ENCODE data around the gene BAIAP2. TPM values are rescaled to one million over a fixed set of nuclear protein-coding genes. Genes with fewer than 3 reads are reported as not detected.

The BAIAP2 gene
- polyA plus RNA-seq, 1 donor from 2014 or later = 17.5 TPM

GRCh38 chr17:80999536-81000333, 35.2 kb upstream of the BAIAP2 start:
- no peaks in the 10 kb centered on the region for H3K36me3 ChIP-seq (ENCODE audit: insufficient read depth, low read length)

DNA sequence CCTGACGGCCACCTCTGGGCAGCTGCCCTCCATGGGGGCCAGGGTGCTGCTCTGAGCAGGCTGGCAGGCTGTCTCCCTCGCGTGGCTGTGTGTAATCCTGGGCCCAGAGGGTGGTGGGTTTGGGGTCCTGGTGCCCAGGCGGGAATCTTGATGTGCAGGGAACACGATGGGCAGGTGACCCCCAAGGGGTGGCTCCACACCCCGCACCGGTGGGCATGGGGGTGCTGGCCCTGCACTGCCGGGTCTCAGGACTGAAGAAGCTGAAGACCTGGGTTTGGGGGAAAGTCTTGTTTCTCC, 34.7 kb upstream of the BAIAP2 start:
- H3F3A ChIP-seq (ENCODE audit: insufficient read depth, low read length, poor library complexity, severe bottlenecking) = no peaks in the 10 kb centered on the region
- H4K20me1 ChIP-seq (ENCODE audit: insufficient read depth) = no peaks in the 10 kb centered on the region
- no peak overlapping the region for H3K27ac ChIP-seq (ENCODE audit: low read length)
- H3K4me2 ChIP-seq (ENCODE audit: low read length) = no peak overlapping the region
- H2AFZ ChIP-seq (ENCODE audit: low read depth, low read length) = no peak overlapping the region
- H3K4me3 ChIP-seq (ENCODE audit: low read length) = no peak overlapping the region
- no peaks in the 10 kb centered on the region for H3K36me3 ChIP-seq (ENCODE audit: insufficient read depth, low read length)
- H3K9me2 ChIP-seq (ENCODE audit: insufficient read depth, low read length) = no peaks in the 10 kb centered on the region
- H3K79me2 ChIP-seq (replicated peaks; ENCODE audit: insufficient read depth, low read length) = no peaks in the 10 kb centered on the region
- H3K27me3 ChIP-seq (ENCODE audit: insufficient read depth, low read depth, low read length) = peaks cover 3% of the 10 kb centered on the region
- no peak overlapping the region for H3K9ac ChIP-seq (ENCODE audit: low read length)
- no peaks in the 10 kb centered on the region for H3K9me3 ChIP-seq (ENCODE audit: low read length)
- TF ChIP-seq EZH2 (IDR thresholded peaks at IDR 0.05; ENCODE audit: borderline replicate concordance, insufficient read depth, low read length, poor library complexity, severe bottlenecking) = no peak
- TF ChIP-seq REST (IDR thresholded peaks at IDR 0.05; ENCODE audit: borderline replicate concordance) = no peak
- no peak for TF ChIP-seq MXI1 (conservative IDR thresholded peaks at IDR 0.05; ENCODE audit: poor library complexity, severe bottlenecking)
- no peak for TF ChIP-seq RAD21 (conservative IDR thresholded peaks at IDR 0.05)
- no peak for TF ChIP-seq TAF1 (IDR thresholded peaks at IDR 0.05; ENCODE audit: low read depth)
- TF ChIP-seq, protein P1, sequence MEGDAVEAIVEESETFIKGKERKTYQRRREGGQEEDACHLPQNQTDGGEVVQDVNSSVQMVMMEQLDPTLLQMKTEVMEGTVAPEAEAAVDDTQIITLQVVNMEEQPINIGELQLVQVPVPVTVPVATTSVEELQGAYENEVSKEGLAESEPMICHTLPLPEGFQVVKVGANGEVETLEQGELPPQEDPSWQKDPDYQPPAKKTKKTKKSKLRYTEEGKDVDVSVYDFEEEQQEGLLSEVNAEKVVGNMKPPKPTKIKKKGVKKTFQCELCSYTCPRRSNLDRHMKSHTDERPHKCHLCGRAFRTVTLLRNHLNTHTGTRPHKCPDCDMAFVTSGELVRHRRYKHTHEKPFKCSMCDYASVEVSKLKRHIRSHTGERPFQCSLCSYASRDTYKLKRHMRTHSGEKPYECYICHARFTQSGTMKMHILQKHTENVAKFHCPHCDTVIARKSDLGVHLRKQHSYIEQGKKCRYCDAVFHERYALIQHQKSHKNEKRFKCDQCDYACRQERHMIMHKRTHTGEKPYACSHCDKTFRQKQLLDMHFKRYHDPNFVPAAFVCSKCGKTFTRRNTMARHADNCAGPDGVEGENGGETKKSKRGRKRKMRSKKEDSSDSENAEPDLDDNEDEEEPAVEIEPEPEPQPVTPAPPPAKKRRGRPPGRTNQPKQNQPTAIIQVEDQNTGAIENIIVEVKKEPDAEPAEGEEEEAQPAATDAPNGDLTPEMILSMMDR (IDR thresholded peaks at IDR 0.05; ENCODE audit: poor library complexity, severe bottlenecking) = no peak
- no peak for TF ChIP-seq SMC3 (conservative IDR thresholded peaks at IDR 0.05; ENCODE audit: poor library complexity)

More at GRCh38 chr17:80999536-81000333, 35.2 kb upstream of the BAIAP2 start:
- Histone ChIP-seq H2AFZ (ENCODE audit: low read depth, low read length) (no peak overlapping the region), H3K9me3 (ENCODE audit: low read length) (no peaks in the 10 kb centered on the region), H3K9ac (ENCODE audit: low read length) (no peak overlapping the region), H3K27ac (ENCODE audit: low read length) (no peak overlapping the region), H3K4me2 (ENCODE audit: low read length) (no peak overlapping the region), H3K79me2 (replicated peaks; ENCODE audit: insufficient read depth, low read length) (no peaks in the 10 kb centered on the region), H4K20me1 (ENCODE audit: insufficient read depth) (no peaks in the 10 kb centered on the region), H3K4me3 (ENCODE audit: low read length) (no peak overlapping the region), H3K27me3 (ENCODE audit: insufficient read depth, low read depth, low read length) (peaks cover 3% of the 10 kb centered on the region), H3F3A (ENCODE audit: insufficient read depth, low read length, poor library complexity, severe bottlenecking) (no peaks in the 10 kb centered on the region), H3K9me2 (ENCODE audit: insufficient read depth, low read length) (no peaks in the 10 kb centered on the region)
- TF ChIP-seq REST (IDR thresholded peaks at IDR 0.05; ENCODE audit: borderline replicate concordance) = no peak
- no peak for TF ChIP-seq EZH2 (IDR thresholded peaks at IDR 0.05; ENCODE audit: borderline replicate concordance, insufficient read depth, low read length, poor library complexity, severe bottlenecking)
- TF ChIP-seq RAD21 (conservative IDR thresholded peaks at IDR 0.05) = no peak
- no peak for TF ChIP-seq TAF1 (IDR thresholded peaks at IDR 0.05; ENCODE audit: low read depth)
- TF ChIP-seq POLR2AphosphoS5 (IDR thresholded peaks at IDR 0.05) = no peak
- TF ChIP-seq EP300 (conservative IDR thresholded peaks at IDR 0.05; ENCODE audit: poor library complexity, severe bottlenecking) = no peak
- TF ChIP-seq, protein P1 (IDR thresholded peaks at IDR 0.05; ENCODE audit: poor library complexity, severe bottlenecking) = no peak
- TF ChIP-seq MXI1 (conservative IDR thresholded peaks at IDR 0.05; ENCODE audit: poor library complexity, severe bottlenecking) = no peak
- no peak for TF ChIP-seq SMC3 (conservative IDR thresholded peaks at IDR 0.05; ENCODE audit: poor library complexity)
